SK-N-SH (cell line): ENCODE measurements around the gene SH3BGRL2.

Source experiments
- CTCF ChIP-seq: fragments of 200-600 bp; sonication (generic); IDR thresholded peaks from 2 replicates; pipeline ENCODE4 v1.6.1; 2017; ENCODE audit warnings: antibody characterized with exemption, mild to moderate bottlenecking, moderate library complexity
- GATA2 ChIP-seq: sonication (generic); formaldehyde crosslinking; IDR thresholded peaks from 2 replicates; pipeline ENCODE4 v1.5.0; 2020; ENCODE audit warnings: mild to moderate bottlenecking, missing genetic modification reagents
- JUND ChIP-seq: IDR thresholded peaks from 2 replicates; pipeline ENCODE4 v1.4.0; 2012
- PBX3 ChIP-seq: IDR thresholded peaks from 2 replicates; pipeline ENCODE4; 2012
- POLR2AphosphoS5 ChIP-seq: IDR thresholded peaks from 2 replicates; pipeline ENCODE4 v1.6.1; 2012; ENCODE audit warnings: low read depth, low read length
- RAD21 ChIP-seq: IDR thresholded peaks from 2 replicates; pipeline ENCODE4 v1.6.1; 2012; ENCODE audit warnings: mild to moderate bottlenecking, low read length
- RCOR1 ChIP-seq: fragments of 150-350 bp; IDR thresholded peaks from 2 replicates; pipeline ENCODE4 v1.6.1; 2017; ENCODE audit warnings: antibody characterized with exemption, low read length
- RFX5 ChIP-seq: IDR thresholded peaks from 2 replicates; pipeline ENCODE4 v1.6.1; 2012; ENCODE audit warnings: mild to moderate bottlenecking, improper control_type of control experiment, low read length
- SMC3 ChIP-seq: IDR thresholded peaks from 2 replicates; pipeline ENCODE4 v1.6.1; 2012; ENCODE audit warnings: low read depth, low read length, improper control_type of control experiment
- TAF1 ChIP-seq: IDR thresholded peaks from 2 replicates; pipeline ENCODE4 v1.6.1; 2012; ENCODE audit warnings: low read depth, mild to moderate bottlenecking, low read length, moderate library complexity, borderline replicate concordance
- TCF12 ChIP-seq: IDR thresholded peaks from 2 replicates; pipeline ENCODE4 v1.4.0; 2012
- TEAD4 ChIP-seq: IDR thresholded peaks from 2 replicates; pipeline ENCODE4 v1.4.0; 2012; ENCODE audit warnings: mild to moderate bottlenecking, borderline replicate concordance; ENCODE audit not compliant: insufficient read depth
- YY1 ChIP-seq: IDR thresholded peaks from 2 replicates; pipeline ENCODE4 v1.4.0; 2012; ENCODE audit warnings: low read depth, mild to moderate bottlenecking

- TF ChIP-seq CTCF = no peak
- TF ChIP-seq JUND = no peak
- TF ChIP-seq SMC3 = no peak
- TF ChIP-seq TCF12 = no peak
- TF ChIP-seq POLR2AphosphoS5 = no peak
- TF ChIP-seq RFX5 = no peak
- no peak for TF ChIP-seq GATA2 (CRISPR knock-in tag)
- TF ChIP-seq RCOR1 = no peak
- no peak for TF ChIP-seq RAD21
- TF ChIP-seq YY1 = no peak
- no peak for TF ChIP-seq TAF1
- no peak for TF ChIP-seq PBX3
- no peak for TF ChIP-seq TEAD4
These were observed 106.0 kb downstream of the SH3BGRL2 start for GRCh38 chr6:79737172-79737571.
